ENCODE data around the gene ZNF735. TPM values are rescaled to one million over a fixed set of nuclear protein-coding genes. Genes with fewer than 3 reads are reported as not detected.
A peak's percentile ranks its signal among the peaks of the same experiment; 100 is the strongest.

ZNF735 gene
- total RNA-seq, 2 experiments from 2014 or later = not detected

DNA sequence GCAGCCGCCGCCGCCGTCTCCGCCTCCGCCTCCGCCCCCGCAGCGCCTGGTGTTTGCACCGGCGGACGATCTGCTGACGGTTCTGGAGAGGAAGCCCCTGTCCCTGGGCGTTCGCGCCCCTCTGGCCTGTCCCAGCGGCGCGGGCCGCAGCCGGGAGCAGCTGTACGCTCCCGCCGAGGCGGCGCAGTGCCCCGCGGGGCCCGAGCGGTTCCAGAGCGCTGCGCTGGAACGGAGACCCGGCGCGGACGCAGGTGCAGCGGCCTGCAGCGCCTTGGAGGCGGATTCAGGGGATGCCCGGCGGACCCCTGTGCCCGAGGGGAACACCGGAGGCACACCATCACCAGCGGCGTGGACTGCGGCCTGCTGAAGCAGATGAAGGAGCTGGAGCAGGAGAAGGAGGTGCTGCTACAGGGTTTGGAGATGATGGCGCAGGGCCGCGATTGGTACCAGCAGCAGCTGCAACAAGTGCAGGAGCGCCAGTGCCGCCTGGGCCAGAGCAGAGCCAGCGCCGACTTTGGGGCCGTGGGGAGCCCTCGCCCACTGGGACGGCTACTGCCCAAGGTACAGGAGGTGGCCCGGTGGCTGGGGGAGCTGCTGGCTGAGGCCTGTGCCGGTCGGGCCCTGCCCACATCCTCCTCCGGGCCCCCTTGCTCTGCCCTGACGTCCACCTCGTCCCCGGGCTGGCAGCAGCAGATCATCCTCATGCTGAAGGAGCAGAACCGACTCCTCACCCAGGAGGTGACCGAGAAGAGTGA, 24.8 kb upstream of the ZNF735 start:
- Mint-ChIP-seq H3K36me3 (ENCODE audit: low read depth) (no peaks in the 10 kb centered on the region), H3K4me1 (ENCODE audit: low read depth) (no peaks in the 10 kb centered on the region), H3K27me3 (peaks cover 4% of the 10 kb centered on the region), H3K27ac (no peak overlapping the region), H3K9me3 (peaks cover 3% of the 10 kb centered on the region), H3K4me3 (no peak overlapping the region)
- ATAC-seq (no peak), DNase-seq (no peak)
- ChIA-PET POLR2A (no interaction called here), CTCF (interaction anchor here (0.6 to 1.9 kb wide), 5 partner anchors 14 to 801 kb away, joined by 3 to 5 read pairs (median 3); no protein-coding TSS in a partner anchor)
- TF ChIP-seq, protein P1, sequence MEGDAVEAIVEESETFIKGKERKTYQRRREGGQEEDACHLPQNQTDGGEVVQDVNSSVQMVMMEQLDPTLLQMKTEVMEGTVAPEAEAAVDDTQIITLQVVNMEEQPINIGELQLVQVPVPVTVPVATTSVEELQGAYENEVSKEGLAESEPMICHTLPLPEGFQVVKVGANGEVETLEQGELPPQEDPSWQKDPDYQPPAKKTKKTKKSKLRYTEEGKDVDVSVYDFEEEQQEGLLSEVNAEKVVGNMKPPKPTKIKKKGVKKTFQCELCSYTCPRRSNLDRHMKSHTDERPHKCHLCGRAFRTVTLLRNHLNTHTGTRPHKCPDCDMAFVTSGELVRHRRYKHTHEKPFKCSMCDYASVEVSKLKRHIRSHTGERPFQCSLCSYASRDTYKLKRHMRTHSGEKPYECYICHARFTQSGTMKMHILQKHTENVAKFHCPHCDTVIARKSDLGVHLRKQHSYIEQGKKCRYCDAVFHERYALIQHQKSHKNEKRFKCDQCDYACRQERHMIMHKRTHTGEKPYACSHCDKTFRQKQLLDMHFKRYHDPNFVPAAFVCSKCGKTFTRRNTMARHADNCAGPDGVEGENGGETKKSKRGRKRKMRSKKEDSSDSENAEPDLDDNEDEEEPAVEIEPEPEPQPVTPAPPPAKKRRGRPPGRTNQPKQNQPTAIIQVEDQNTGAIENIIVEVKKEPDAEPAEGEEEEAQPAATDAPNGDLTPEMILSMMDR (IDR thresholded peaks at IDR 0.05) = no peak
- intact Hi-C loops (cut with micrococcal nuclease) = loop anchor here (2.0 to 10.0 kb wide), 2 partner anchors 203 to 443 kb away; no protein-coding TSS in a partner anchor

DNA sequence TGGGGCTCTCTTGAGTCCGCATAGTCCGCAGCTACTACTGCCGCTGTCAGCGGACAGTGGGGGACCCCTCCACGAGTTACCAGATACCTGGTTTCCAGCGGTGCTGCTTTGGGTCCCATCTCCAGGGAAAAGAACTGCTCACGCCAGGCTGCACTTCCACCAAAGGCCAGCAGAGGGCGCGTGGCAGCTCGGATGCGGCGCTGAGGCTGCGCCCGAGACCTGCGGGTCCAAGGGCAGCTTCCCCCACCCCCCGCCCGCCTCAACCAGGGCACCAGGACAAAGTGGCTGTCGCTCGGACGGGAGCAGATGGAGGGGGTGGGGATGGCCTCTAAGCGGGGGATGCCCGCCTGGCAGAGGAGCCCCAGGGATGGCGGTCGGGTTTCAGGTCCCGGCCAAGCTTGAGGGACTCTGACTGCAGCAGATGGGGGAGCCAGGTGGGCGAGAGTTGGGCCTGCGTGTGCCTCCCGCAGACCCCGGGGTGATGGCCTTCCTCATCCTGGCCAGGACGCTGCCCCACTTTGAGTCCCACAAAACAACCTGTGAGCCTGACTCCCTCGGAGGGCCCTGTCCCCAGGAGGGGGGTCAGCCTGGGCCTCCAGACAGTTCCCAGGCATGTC, 23.8 kb upstream of the ZNF735 start:
- no peak overlapping the region for H3K27ac Mint-ChIP-seq
- intact Hi-C loops (cut with micrococcal nuclease) = loop anchor here (2.0 to 10.0 kb wide), 2 partner anchors 202 to 442 kb away; no protein-coding TSS in a partner anchor
- TF ChIP-seq, protein P1 (IDR thresholded peaks at IDR 0.05) = peak; percentile 84
- H3K4me3 Mint-ChIP-seq = no peak overlapping the region
- no peaks in the 10 kb centered on the region for H3K36me3 Mint-ChIP-seq (ENCODE audit: low read depth)
- POLR2A ChIA-PET = no interaction called here
- DNase-seq (peak; percentile 47), ATAC-seq (no peak)
- CTCF ChIA-PET = interaction anchor here (0.7 to 1.9 kb wide), 5 partner anchors 9 to 441 kb away, joined by 3 to 5 read pairs (median 3); no protein-coding TSS in a partner anchor
- no peaks in the 10 kb centered on the region for H3K4me1 Mint-ChIP-seq (ENCODE audit: low read depth)
- H3K27me3 Mint-ChIP-seq = peaks cover 4% of the 10 kb centered on the region
- peaks cover 3% of the 10 kb centered on the region for H3K9me3 Mint-ChIP-seq

DNA sequence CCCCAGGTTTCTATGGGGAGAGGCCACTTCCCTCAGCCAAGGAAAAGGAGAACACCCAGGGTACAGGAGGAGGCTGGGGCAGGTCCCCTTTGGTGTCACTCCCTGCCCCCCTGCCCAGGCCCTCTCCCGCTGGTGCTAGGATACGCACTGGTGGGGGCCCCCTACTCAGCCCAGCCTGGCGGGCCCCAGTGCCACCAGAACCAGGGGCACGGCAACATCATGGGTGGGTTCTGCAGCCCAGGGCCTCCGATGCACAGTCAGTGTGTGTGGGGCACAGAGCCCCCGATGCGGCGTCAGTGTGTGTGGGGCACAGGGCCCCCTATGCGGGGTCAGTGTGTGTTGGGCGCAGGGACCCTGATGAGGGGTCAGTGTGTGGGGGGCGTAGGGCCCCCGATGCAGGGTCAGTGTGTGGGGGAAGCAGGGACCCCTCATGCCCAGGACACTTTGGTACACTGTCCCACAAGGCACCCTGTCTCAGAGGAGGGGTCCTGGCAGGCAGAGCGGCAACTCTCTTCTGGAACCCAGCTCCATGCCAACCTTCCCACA, 23.1 kb upstream of the ZNF735 start:
- ATAC-seq = no peak
- TF ChIP-seq, protein P1 (IDR thresholded peaks at IDR 0.05) = no peak
- intact Hi-C loops (cut with micrococcal nuclease) = loop anchor here (2.0 to 10.0 kb wide), 2 partner anchors 201 to 441 kb away; no protein-coding TSS in a partner anchor

DNA sequence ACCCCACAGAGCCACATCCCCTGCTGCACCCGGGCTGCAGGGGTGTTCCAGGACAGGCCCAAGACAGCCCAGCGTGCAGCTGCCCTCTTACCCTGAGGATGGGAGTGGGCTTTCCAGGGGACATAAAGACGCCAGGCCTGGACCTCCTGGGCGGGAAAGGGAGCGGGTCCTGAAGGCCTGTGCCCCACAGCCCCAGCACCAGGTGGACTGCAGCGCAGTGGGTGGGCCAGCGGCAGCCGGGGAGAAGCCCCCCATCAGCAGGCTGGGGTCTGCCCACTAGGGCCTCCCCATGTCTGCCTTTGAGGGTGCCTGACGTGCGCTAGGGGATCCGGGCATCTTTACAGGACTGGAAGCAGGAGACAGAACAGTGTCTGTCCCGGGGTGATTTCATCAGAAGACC, 22.6 kb upstream of the ZNF735 start:
- Mint-ChIP-seq H3K4me1 (ENCODE audit: low read depth) (no peaks in the 10 kb centered on the region), H3K27me3 (peaks cover 4% of the 10 kb centered on the region), H3K4me3 (no peak overlapping the region), H3K36me3 (ENCODE audit: low read depth) (no peaks in the 10 kb centered on the region), H3K27ac (no peak overlapping the region), H3K9me3 (peaks cover 3% of the 10 kb centered on the region)
- CTCF ChIA-PET = no interaction called here
- DNase-seq = no peak
- ATAC-seq = no peak
- TF ChIP-seq, protein P1 (IDR thresholded peaks at IDR 0.05) = no peak
- intact Hi-C loops (cut with micrococcal nuclease) = loop anchor here (10.0 kb wide), 1 partner anchor 200 kb away; no protein-coding TSS in a partner anchor
- POLR2A ChIA-PET = no interaction called here

More for the DNA sequence above, 23.1 kb upstream of the ZNF735 start:
- H3K27ac Mint-ChIP-seq = no peak overlapping the region
- CTCF ChIA-PET = interaction anchor here (0.7 to 1.9 kb wide), 2 partner anchors 9 to 30 kb away, joined by 3 to 4 read pairs; no protein-coding TSS in a partner anchor
- H3K4me3 Mint-ChIP-seq = no peak overlapping the region
- DNase-seq = no peak
- H3K9me3 Mint-ChIP-seq = peaks cover 3% of the 10 kb centered on the region
- H3K27me3 Mint-ChIP-seq = peaks cover 4% of the 10 kb centered on the region
- POLR2A ChIA-PET = no interaction called here
- H3K36me3 Mint-ChIP-seq (ENCODE audit: low read depth) = no peaks in the 10 kb centered on the region
- no peaks in the 10 kb centered on the region for H3K4me1 Mint-ChIP-seq (ENCODE audit: low read depth)
